Small intestine (tissue), 7 donors: ENCODE data around the gene MMP12. TPM values are rescaled to one million over a fixed set of nuclear protein-coding genes. Genes with fewer than 3 reads are reported as not detected.
"Not testable (repeated sequence)": the region's sequence is repeated elsewhere in the genome, so short reads cannot be mapped to it uniquely, and the experiment has no call there.

Experiments
- DNase-seq, 2 donors: peaks; one replicate each; pipeline versions ENCODE4 v3.0.0 to v3.0.0-alpha.2; 2013
- FAIRE-seq: peaks from 2 replicates; lab custom pipeline; 2012; peaks lifted over from hg19 to GRCh38; lab: Jason Lieb, UNC
- H3K27ac ChIP-seq, 3 donors: one replicate each; pipeline ENCODE4 v1.5.1; 2013; ENCODE audit warnings: low read length in 2 of 3, mild to moderate bottlenecking in 2 of 3, control low read depth in 1 of 3, inconsistent platforms in 1 of 3, low read depth in 1 of 3, moderate library complexity in 1 of 3
- H3K27me3 ChIP-seq, 3 donors: one replicate each; pipeline ENCODE4 v1.6.1; 2013; ENCODE audit warnings: low read length in 3 of 3, inconsistent platforms in 1 of 3; ENCODE audit not compliant: control insufficient read depth in 3 of 3, insufficient read depth in 3 of 3
- H3K36me3 ChIP-seq, 3 donors: one replicate each; pipeline ENCODE4 v1.6.1; 2013; ENCODE audit warnings: low read length in 3 of 3, inconsistent platforms in 1 of 3, low read depth in 1 of 3, mild to moderate bottlenecking in 1 of 3, moderate library complexity in 1 of 3; ENCODE audit not compliant: control insufficient read depth in 3 of 3, insufficient read depth in 2 of 3
- H3K4me1 ChIP-seq, 3 donors: one replicate each; pipeline ENCODE4 v1.6.1; 2013; ENCODE audit warnings: low read length in 2 of 3, inconsistent platforms in 1 of 3, low read depth in 1 of 3, mild to moderate bottlenecking in 1 of 3, moderate library complexity in 1 of 3; ENCODE audit not compliant: control insufficient read depth in 3 of 3, insufficient read depth in 2 of 3
- H3K4me3 ChIP-seq, 3 donors: one replicate each; pipeline ENCODE4 v1.5.1; 2013; ENCODE audit warnings: low read length in 3 of 3, control low read depth in 1 of 3, inconsistent platforms in 1 of 3, low read depth in 1 of 3, mild to moderate bottlenecking in 1 of 3, moderate library complexity in 1 of 3
- H3K9me3 ChIP-seq, 2 donors: one replicate each; pipeline ENCODE4 v1.6.1; 2013; ENCODE audit warnings: low read depth in 1 of 2, low read length in 1 of 2; ENCODE audit not compliant: control insufficient read depth in 2 of 2, insufficient read depth in 1 of 2
- WGBS, 3 donors: extraction: QIAGEN DNeasy Blood & Tissue Kit; methylation state at CpG; one replicate each; pipeline ENCODE4 v1.1.7; 2013; 5-methylcytosine and 5-hydroxymethylcytosine counted together
- polyA plus RNA-seq, 4 donors: library from polyadenylated mRNA; stranded (reverse) in 3 of 4; unstranded in 1 of 4; fragments of 200-250 nt in 3 of 4; fragments of 120-200 nt in 1 of 4; gene quantifications; one replicate each; pipeline versions ENCODE4 v1.2.1 to v1.2.3, GENCODE V29; 2013
- donor health status: healthy with polysubstance abuse.
- donor health status: control.
- donor health status: control.
- donor health status: Bipolar disorder and iron deficiency.
- donor health status: healthy.

The MMP12 gene
- polyA plus RNA-seq, 4 donors: 0.81 to 3.3 TPM; not detected in 2

DNA sequence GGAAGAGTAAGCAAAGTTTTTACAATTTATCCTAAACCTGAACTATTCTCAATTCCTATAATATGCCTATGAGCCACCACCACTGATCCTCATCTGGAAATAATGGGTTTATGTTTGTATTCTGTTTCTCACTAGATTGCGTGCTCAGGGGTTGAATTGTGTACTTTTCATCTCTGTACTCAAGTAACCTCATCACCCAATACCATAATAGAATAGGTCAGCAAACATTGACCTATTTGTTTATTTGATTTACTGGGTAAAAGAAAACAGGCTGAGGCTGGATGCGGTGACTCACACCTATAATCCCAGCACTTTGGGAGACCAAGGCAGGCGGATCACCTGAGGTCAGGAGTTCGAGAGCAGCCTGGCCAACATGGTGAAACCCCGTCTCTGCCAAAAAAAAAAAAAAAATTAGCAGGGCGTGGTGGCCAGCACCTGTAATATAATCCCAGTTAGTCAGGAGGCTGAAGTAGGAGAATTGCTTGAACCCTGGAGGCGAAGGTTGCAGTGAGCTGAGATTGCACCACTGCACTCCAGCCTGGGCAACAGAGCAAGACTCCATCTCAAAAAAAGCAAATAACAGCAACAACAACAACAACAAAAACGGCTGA lies 5.3 kb downstream of the MMP12 start:
- H3K9me3 ChIP-seq, H3K27ac ChIP-seq, H3K36me3 ChIP-seq, H3K4me1 ChIP-seq, H3K4me3 ChIP-seq, DNase-seq, H3K27me3 ChIP-seq, FAIRE-seq: not testable (repeated sequence)
- WGBS, 3 donors: 74 to 86% (median 79%) methylated on average over 8 of the region's 8 CpGs

DNA sequence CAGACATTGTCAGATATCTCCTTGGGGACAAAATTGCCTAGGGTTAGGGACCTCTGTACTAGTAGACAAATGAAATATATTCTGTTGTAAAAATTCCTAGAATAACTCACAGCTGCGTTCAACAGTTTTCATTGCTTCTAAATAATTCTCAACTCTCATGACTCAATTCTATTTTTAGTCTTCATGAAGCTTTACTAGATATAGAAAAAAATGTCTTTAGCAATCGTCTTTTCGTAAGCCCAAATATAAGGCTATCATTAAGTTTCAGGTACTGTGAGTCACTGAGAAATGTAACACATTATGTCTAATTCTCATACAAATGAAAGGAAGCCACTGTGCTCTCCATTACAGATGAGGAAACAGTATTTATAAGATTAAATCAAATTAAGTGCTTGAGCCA lies 6.4 kb downstream of the MMP12 start:
- no peak overlapping the region for H3K27ac ChIP-seq
- peaks cover 0 to 7% (median 0%) of the 10 kb centered on the region in 3 donors for H3K4me1 ChIP-seq
- no peak overlapping the region for H3K4me3 ChIP-seq
- no peaks in the 10 kb centered on the region for H3K27me3 ChIP-seq
- 66 to 92% (median 75%) methylated on average over 3 of the region's 3 CpGs for WGBS, 3 donors
- no peak for DNase-seq
- no peaks in the 10 kb centered on the region for H3K9me3 ChIP-seq
- no peaks in the 10 kb centered on the region for H3K36me3 ChIP-seq
- no peak for FAIRE-seq

DNA sequence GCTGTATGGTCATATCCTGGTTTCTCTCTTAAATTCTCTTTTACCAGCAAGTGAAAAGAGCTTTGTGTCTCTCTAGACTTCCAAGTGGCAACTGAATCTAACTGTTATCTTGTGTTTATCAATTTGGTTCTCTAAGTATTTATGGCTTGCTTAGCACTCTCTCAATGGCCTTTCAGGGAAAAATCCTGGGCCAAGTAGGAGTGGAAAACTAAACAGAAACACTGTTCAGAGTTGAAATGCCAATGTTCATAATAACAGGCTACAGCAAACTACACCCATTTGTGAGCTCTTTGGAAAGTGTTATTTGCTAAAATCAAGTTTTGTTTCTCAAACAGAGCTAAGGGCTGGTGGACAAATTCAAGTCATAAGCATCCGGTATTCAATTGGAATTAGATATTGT lies 10.1 kb downstream of the MMP12 start:
- WGBS, 3 donors: 73 to 89% (median 82%) methylated on average over 1 of the region's 1 CpG
- Histone ChIP-seq H3K27me3 (no peaks in the 10 kb centered on the region), H3K4me3 (no peak overlapping the region), H3K9me3 (no peaks in the 10 kb centered on the region), H3K4me1 (peaks cover 0 to 7% (median 0%) of the 10 kb centered on the region in 3 donors), H3K36me3 (no peaks in the 10 kb centered on the region), H3K27ac (peak overlapping the region in 1 of 3 donors; percentile 14)
- DNase-seq: peak; percentile 9 to 12
- no peak for FAIRE-seq

DNA sequence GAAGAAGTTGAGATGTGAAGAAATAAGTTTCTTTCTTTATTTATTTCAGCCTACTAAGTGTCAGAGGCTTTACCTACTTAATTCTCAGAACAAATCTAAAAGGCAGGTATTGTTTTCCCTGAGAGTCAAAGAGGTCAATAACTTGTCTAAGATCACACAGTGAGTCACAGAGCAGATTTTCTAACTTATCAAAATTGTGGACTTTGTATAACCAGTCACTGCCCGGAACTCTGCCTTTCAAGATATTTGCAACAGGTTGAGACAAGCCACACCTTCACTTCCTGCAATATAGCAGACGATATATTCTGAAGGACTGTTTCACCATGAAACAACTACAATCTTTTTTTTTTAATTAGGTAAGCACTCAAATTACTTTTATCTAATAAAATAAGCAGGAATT lies 20.8 kb downstream of the MMP12 start:
- H3K4me3 ChIP-seq: no peak overlapping the region
- FAIRE-seq (no peak), DNase-seq (peak; percentile 78 to 93)
- WGBS, 3 donors: 16 to 59% (median 33%) methylated on average over 2 of the region's 2 CpGs
- H3K4me1 ChIP-seq: peaks cover 0 to 11% (median 0%) of the 10 kb centered on the region in 3 donors
- H3K36me3 ChIP-seq: no peaks in the 10 kb centered on the region
- H3K27ac ChIP-seq: peak overlapping the region; percentile 41 to 82 (median 70)
- no peaks in the 10 kb centered on the region for H3K27me3 ChIP-seq
- H3K9me3 ChIP-seq: no peaks in the 10 kb centered on the region

GRCh38 chr11:102853055-102853454 lies 21.7 kb downstream of the MMP12 start:
- Histone ChIP-seq H3K4me3 (no peak overlapping the region), H3K27ac (peak overlapping the region in 1 of 3 donors; percentile 82), H3K9me3 (no peaks in the 10 kb centered on the region), H3K36me3 (no peaks in the 10 kb centered on the region), H3K27me3 (no peaks in the 10 kb centered on the region), H3K4me1 (peaks cover 0 to 11% (median 0%) of the 10 kb centered on the region in 3 donors)
- FAIRE-seq (no peak), DNase-seq (no peak)
- WGBS, 3 donors: 75 to 84% (median 81%) methylated on average over 3 of the region's 3 CpGs

- DNase-seq (peak in 1 of 2 donors; percentile 64), FAIRE-seq (no peak)
- 37 to 60% (median 51%) methylated on average over 7 of the region's 7 CpGs for WGBS, 3 donors
- no peak overlapping the region for H3K4me3 ChIP-seq
- no peaks in the 10 kb centered on the region for H3K27me3 ChIP-seq
- no peak overlapping the region for H3K27ac ChIP-seq
- no peaks in the 10 kb centered on the region for H3K9me3 ChIP-seq
- H3K4me1 ChIP-seq: peaks cover 0 to 11% (median 2%) of the 10 kb centered on the region in 3 donors
- no peaks in the 10 kb centered on the region for H3K36me3 ChIP-seq
Measured at GRCh38 chr11:102850973-102851745, 23.6 kb downstream of the MMP12 start.

- Histone ChIP-seq H3K9me3 (no peaks in the 10 kb centered on the region), H3K4me3 (no peak overlapping the region), H3K27me3 (no peaks in the 10 kb centered on the region), H3K36me3 (no peaks in the 10 kb centered on the region), H3K4me1 (peaks cover 0 to 11% (median 3%) of the 10 kb centered on the region in 3 donors), H3K27ac (no peak overlapping the region)
- DNase-seq (no peak), FAIRE-seq (no peak)
- 62 to 81% (median 69%) methylated on average over 1 of the region's 1 CpG for WGBS, 3 donors
Measured at GRCh38 chr11:102849311-102849710, 25.5 kb downstream of the MMP12 start.

DNA sequence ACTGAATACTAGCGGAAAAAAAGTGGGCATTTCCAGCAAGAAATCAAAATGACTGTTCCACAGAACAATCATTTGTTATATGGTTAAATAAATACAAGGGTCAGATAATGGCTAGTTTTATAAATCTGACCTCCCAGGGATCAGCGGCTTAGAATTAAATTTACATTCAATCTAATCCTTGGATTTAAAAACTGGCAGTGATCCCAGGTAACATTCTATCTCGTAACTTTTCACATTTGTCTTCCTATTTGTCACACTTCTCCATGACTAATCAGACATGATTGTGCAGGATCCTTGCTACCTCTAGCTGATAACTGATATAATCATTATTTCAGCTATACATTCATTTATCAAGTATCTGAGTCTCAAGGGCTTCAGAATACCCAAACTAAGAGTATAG lies 28.5 kb downstream of the MMP12 start:
- WGBS, 3 donors: 36 to 50% (median 40%) methylated on average over 3 of the region's 3 CpGs
- H3K9me3 ChIP-seq: no peaks in the 10 kb centered on the region
- peak in 1 of 2 donors; percentile 16 for DNase-seq
- no peaks in the 10 kb centered on the region for H3K27me3 ChIP-seq
- no peak overlapping the region for H3K4me3 ChIP-seq
- no peak overlapping the region for H3K27ac ChIP-seq
- H3K4me1 ChIP-seq: peaks cover 0 to 3% (median 3%) of the 10 kb centered on the region in 3 donors
- FAIRE-seq: no peak
- H3K36me3 ChIP-seq: no peaks in the 10 kb centered on the region
